ENCODE data around the gene RIIAD1.
"Not testable (repeated sequence)": the region's sequence is repeated elsewhere in the genome, so short reads cannot be mapped to it uniquely, and the experiment has no call there.

The RIIAD1 gene

DNA sequence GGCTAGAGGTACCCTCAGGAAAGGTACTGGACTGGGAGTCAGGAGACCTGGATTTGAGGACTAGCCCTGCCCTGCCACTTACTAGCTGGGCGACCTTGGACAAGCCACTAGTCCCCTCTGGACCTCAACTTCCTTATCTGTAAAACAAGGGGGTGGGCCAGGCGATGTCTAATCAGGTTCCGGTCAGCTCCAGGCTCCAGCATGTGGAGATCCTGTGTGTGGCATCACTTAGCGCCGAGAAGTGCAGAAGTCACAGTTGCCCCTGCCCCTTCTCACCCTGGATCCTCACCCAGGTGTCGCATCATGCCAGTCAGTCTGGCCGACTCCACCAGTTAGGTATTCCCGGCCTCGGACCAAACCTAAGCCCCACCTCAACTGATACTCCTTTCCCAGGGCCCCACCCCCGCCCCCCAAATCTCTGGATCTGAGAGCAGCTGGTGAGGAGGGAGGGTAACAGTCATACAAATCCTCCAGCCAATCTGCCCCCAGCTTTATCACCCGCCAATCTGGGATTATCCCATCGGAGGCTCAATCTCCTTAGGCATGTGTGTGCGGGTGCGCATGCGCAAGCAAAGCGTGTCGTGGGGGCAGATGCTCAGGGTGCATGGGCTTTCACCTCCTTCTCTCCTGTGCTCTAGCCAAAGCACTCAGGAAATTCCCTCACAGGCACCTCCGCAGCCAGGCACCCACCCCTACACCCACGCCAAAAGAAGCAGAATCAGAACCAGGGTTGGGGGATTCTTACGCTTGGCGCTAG, 10.1 kb upstream of the RIIAD1 start:
- DNase-seq, result no peak

GRCh38 chr1:151711951-151712350, 9.4 kb upstream of the RIIAD1 start:
- no peak for DNase-seq

DNA sequence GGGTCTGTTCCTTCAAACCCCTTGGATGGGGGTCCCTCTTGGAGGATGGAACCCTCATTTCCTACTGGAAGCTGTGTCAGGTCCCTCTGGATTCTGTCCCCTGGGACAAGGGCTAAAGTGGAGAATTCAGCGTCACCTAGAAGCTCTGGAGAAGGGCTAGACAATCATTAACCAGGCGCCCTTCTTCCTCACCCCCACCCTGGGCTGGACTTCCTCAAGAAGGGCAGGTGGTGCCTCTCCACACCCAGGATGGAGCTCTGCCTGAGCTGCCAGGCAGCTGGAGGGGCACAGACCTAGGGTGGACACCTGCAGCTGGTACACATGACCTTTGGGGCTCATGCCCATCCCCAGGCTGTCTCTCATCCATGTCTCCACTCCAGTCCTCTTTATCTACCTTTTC, 8.3 kb upstream of the RIIAD1 start:
- DNase-seq, result no peak

- DNase-seq, result peak; percentile 32
Measured at GRCh38 chr1:151713874-151714273, 7.4 kb upstream of the RIIAD1 start.

GRCh38 chr1:151714820-151715725, 6.2 kb upstream of the RIIAD1 start:
- no peak for DNase-seq

- DNase-seq, result peak; percentile 26
Measured at GRCh38 chr1:151715726-151716404, 5.5 kb upstream of the RIIAD1 start.

- no peak for DNase-seq
Measured at GRCh38 chr1:151716405-151716762, 4.9 kb upstream of the RIIAD1 start.

DNA sequence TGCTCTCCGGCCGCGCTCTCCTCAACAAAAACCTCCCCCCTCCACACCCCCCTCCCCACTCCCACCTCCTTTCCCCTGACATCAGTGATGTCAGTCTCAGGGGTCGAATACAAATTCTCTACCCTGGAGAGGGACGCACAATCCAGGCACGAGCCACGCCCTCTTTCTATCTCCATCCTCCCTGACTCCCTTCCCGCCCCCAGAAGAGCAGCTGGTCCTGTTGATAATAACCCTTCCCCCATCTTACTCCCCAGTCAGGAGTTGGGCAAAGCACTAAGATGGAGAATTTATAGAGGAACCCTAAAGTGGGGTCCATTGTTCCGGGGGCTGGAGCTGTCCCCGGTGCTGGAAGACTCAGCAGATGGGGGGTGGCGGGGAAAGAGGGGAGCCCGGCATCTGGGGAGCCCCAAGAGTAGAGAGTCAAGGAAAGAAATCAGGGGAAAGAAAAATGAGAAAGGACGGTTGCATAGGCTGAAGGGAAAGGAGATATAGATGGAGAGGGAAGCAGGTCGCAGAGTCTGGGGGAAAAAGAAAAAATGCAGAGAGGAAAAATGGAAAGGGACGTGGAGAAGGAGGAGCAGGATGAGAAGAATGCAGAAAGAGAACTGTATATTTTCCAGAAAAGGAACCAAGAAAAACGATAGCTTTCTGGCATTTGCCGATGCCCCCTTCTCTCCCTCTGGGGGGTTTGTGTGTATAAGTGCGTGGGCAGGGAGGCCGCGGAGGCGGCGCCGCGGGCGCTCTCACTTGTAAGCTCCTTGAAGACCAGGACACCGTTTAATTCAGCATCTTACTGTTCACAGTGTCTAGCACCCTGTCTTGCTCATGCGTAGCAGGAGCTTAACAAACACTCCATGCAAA, 4.3 kb upstream of the RIIAD1 start, which contains the start of gene CELF3:
Gene CELF3, minus strand, starts transcription at position 33 of the 861 bp plus-strand sequence. CDS start 783 bp downstream, outside the sequence.
- DNase-seq, result peak; percentile 98

- no peak for DNase-seq
Measured at GRCh38 chr1:151718011-151718431, 3.3 kb upstream of the RIIAD1 start.

DNA sequence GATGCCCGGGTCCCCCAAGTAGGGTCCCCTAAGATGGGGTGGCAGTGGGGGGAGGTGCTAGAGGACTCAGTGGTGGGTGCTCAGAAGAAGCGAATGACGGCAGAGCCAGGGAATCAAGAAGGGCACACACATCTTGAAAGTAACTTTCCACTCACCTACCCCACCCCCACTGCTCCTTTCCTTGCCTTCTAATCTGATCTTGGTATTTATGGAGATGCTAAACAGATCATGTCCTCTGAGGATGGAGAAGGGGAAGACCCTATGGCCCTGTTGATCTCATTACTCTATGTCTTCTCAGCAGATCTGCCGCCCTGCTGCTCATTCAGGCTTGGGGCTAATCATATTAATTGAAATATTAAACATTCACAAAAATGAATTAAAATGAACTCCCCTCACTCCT, 2.7 kb upstream of the RIIAD1 start:
- DNase-seq, result no peak

GRCh38 chr1:151720125-151720524, 1.2 kb upstream of the RIIAD1 start:
- no peak for DNase-seq

- no peak for DNase-seq
Measured at GRCh38 chr1:151720554-151720953, 768 bp upstream of the RIIAD1 start.

- no peak for DNase-seq
Measured at GRCh38 chr1:151721788-151722510, 627 bp downstream of the RIIAD1 start.

DNA sequence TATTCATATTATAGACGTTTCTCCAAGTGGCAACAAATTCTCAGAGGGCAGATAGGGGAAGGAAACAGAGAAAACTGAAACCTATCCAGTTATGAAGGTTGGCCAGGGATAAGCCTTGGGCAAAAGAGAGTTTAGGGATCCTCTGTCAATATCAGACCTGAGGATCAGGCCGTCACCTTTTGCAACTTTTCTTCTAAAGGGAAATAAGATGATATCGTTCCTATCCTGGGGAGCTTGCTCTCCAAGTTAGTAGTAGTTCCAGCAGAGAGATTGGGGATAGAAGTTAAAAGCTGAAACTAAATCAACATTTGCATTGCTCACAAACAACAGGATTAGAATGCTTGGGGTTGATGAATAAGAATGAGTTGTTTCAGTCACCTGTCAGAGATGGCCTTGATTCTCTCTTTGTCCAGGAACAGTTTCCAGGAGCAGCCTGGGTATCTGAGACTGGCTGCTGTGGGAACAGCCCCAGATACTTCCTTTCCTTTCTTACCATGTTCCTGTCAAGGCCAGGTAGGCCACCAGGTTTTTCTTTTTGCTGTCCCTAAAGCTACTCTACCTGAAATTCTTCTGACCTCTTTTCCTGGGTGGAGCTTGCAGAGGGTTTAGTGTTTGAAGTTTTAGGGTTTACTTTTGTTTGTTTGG, 2.5 kb downstream of the RIIAD1 start:
- DNase-seq, result no peak

- DNase-seq, result no peak
Measured at GRCh38 chr1:151728151-151729054, 7.1 kb downstream of the RIIAD1 start.

- DNase-seq, result no peak
Measured at GRCh38 chr1:151729157-151729965, 8.0 kb downstream of the RIIAD1 start.

- no peak for DNase-seq
Measured at GRCh38 chr1:151729966-151730291, 8.6 kb downstream of the RIIAD1 start.

DNA sequence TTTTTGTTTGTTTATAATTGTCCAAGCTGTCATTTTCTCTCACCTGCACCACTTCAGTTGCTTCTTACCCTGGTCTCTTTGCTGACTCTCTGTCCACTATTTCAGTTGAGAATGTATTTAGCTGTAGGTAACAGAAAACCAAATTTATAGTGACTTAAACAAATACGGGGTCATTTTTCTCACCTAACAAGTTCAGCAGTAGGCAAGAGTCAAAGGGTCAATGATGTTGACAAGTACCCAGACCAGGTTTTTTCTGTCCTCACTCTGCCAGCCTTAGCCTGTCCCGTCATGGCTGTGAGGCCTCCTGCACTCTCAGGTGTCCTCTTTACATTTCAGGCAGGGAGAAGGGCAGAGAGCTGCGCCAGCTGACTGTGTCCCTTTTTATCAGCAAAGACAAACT, 11.8 kb downstream of the RIIAD1 start:
- no peak for DNase-seq

- not testable (repeated sequence) for DNase-seq
Measured at GRCh38 chr1:151733995-151734394, 12.7 kb downstream of the RIIAD1 start.
